BE2C (cell line): ENCODE data around the gene MEX3D.

Experiments used
- DNase-seq: peaks from one replicate; pipeline ENCODE4 v3.0.0-alpha.2; 2020
- H3K27me3 ChIP-seq: fragments of 250-450 bp; sonication (Bioruptor Pico); 2 replicates; pipeline ENCODE4 v1.5.1; 2020; ENCODE audit warnings: mild to moderate bottlenecking
- H3K36me3 ChIP-seq: fragments of 250-450 bp; sonication (Bioruptor Pico); 2 replicates; pipeline ENCODE4 v1.5.1; 2020; ENCODE audit warnings: mild to moderate bottlenecking
- H3K4me1 ChIP-seq: fragments of 250-450 bp; sonication (Bioruptor Pico); 2 replicates; pipeline ENCODE4 v1.5.1; 2020
- H3K4me3 ChIP-seq: 2 replicates; pipeline ENCODE4 v1.5.1; 2011; ENCODE audit warnings: low read depth, low read length
- H3K9me3 ChIP-seq: fragments of 250-450 bp; sonication (Bioruptor Pico); 2 replicates; pipeline ENCODE4 v1.5.1; 2020
- TF ChIP-seq, protein P1 (sequence below): IDR thresholded peaks from 2 replicates; pipeline ENCODE4 v1.5.1; 2012; ENCODE audit warnings: mild to moderate bottlenecking, low read depth, low read length

MEX3D gene

DNA sequence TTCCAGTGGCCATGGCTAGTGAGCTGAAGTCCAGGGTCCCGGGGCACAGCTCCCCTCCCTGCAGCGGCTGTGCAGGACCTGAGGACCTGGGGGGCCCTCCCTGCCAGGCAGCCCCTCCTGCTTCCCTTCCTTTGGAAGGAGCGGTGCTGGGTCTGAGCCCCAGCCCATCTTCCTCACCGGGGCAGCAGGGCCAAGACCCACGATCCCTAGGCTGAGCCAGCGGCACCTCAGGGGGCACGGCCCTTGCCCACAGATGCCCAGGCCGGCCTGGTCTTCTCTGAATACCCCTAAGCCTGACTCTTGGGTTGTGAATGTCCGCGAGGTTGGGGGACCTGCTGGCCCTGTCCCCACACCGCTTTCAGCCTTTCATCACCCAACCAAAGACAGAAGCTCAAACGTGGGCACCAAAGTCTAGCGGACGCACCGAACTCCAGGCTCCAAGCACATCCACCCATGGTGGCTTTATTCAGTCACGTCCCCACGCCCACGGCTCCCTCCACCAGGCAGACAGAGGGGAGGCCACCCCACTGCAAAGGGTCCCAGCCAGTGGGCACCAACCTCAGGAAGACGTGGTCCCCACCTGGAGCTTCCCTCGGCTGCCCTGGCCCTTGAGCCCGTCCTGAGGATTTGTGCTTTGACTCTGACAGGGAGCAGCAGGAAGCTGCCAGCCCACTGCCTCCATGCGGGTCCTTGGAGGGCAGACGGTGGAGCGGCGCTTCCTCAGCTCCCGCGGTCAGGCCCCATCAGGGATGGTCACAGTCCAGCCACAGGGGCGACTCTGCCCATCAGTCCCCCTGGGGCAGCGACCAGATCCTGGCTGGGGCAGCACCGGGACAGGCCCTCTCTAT is 8.3 kb upstream of the MEX3D start:
- peaks cover 58% of the 10 kb centered on the region for H3K36me3 ChIP-seq
- no peaks in the 10 kb centered on the region for H3K4me1 ChIP-seq
- TF ChIP-seq, protein P1, sequence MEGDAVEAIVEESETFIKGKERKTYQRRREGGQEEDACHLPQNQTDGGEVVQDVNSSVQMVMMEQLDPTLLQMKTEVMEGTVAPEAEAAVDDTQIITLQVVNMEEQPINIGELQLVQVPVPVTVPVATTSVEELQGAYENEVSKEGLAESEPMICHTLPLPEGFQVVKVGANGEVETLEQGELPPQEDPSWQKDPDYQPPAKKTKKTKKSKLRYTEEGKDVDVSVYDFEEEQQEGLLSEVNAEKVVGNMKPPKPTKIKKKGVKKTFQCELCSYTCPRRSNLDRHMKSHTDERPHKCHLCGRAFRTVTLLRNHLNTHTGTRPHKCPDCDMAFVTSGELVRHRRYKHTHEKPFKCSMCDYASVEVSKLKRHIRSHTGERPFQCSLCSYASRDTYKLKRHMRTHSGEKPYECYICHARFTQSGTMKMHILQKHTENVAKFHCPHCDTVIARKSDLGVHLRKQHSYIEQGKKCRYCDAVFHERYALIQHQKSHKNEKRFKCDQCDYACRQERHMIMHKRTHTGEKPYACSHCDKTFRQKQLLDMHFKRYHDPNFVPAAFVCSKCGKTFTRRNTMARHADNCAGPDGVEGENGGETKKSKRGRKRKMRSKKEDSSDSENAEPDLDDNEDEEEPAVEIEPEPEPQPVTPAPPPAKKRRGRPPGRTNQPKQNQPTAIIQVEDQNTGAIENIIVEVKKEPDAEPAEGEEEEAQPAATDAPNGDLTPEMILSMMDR: no peak
- no peak overlapping the region for H3K4me3 ChIP-seq
- DNase-seq: no peak
- H3K9me3 ChIP-seq: no peaks in the 10 kb centered on the region
- H3K27me3 ChIP-seq: no peaks in the 10 kb centered on the region

DNA sequence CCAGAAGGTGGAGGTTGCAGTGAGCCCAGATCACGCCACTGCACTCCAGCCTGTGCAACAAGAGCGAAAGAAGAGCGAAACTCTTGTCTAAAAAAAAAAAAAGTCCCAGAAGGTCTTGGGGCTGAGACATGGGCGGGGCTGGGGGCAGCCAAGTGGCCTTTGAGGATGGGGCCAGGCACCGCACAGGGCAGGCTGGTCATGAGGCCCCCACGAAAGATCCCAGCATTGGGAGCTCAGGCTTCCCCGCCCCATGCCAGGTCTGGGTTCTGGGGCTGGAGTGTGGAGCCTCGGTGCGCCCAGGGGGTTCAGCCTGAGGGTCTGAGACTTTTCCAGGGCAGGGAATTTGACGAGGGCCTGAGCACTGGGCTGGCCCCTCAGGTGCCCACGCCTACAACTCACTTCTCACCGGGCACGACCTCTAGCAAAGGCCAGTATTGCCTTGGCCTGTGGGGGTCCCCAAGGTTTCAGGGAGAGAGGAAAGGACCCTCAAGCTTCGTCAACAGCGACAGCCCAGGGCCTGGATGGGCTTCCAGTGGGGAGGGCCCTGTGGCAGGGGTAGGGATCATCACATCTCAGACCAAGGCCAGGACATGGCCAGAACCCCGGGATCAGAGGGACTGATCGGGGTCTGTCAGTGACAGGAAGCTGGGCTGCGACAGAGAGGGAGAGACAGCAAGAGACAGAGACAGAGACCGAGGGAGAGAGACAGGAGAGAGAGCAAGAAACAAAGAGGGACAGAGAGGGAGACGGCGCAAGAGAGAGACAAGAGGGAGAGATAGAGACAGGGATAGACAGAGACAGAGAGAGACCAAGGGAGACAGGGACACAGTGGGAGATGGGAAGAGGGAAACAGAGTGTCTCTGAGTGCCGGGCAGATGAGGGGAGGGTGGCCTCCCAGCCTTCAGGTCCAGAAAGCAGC is 7.5 kb upstream of the MEX3D start:
- H3K9me3 ChIP-seq: no peaks in the 10 kb centered on the region

DNA sequence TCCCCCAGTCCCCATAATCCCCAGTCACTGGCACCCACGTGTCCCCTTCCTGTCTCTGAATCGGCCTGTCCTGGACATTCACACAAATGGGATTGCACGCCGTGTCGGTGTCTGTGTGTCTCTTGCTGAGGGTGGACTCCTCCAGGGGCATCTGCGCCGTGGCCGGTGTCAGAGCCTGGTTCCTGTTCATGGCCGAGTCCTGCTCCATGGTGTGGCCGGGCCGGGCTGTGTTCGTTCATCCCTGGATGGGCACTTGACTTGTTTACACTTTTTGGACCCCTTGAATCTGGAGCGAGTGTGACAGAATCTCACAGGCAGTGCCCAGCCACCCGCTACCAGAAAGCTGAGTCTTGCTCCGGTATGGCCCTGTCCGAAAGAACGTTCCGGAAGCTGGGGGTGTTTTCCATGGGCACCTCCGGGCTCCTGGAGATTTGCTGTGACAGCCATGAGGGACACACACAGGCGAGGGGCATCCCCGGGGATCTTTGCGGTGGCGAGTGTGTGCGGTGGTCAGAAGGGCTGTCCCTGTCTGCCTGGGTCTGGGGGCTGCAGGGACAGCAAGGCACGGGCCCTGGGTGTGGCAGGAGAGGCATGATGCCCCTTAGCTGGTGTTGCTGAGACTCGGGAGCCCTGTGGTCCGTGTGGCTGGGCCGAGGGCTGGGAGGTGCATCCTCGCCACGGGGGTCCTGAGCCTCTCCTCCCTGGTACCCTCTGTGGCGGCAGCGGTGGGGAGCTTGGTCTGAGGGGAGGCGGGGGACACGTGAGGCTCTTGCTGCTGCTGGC is 6.4 kb upstream of the MEX3D start:
- TF ChIP-seq, protein P1: no peak
- no peaks in the 10 kb centered on the region for H3K9me3 ChIP-seq
- H3K27me3 ChIP-seq: no peaks in the 10 kb centered on the region
- H3K4me1 ChIP-seq: no peaks in the 10 kb centered on the region
- DNase-seq: no peak
- H3K4me3 ChIP-seq: no peak overlapping the region
- H3K36me3 ChIP-seq: peaks cover 38% of the 10 kb centered on the region

More for the DNA sequence above, 7.5 kb upstream of the MEX3D start:
- TF ChIP-seq, protein P1: no peak
- DNase-seq: no peak
- H3K36me3 ChIP-seq: peaks cover 49% of the 10 kb centered on the region
- no peaks in the 10 kb centered on the region for H3K4me1 ChIP-seq
- no peak overlapping the region for H3K4me3 ChIP-seq
- no peaks in the 10 kb centered on the region for H3K27me3 ChIP-seq

DNA sequence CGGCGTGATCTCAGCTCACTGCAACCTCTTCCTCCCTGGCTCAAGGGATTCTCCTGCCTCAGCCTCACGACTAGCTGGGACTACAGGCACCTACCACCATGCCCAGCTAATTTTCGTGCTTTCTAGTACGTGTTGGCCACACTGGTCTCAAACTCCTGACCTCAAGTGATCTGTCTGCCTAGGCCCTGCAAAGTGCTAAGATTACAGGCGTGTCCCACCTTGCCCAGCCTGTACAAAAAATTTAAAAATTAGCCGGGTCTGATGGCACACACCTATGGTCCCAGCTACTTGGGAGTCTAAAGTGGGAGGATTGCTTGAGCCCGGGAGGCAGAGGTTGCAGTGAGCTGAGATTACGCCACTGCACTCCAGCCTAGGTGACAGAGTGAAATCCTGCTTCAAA is 4.7 kb upstream of the MEX3D start:
- Histone ChIP-seq H3K36me3 (peaks cover 24% of the 10 kb centered on the region), H3K27me3 (no peaks in the 10 kb centered on the region), H3K4me1 (no peaks in the 10 kb centered on the region), H3K4me3 (no peak overlapping the region), H3K9me3 (peaks cover 7% of the 10 kb centered on the region)
- TF ChIP-seq, protein P1: no peak
- DNase-seq: no peak

DNA sequence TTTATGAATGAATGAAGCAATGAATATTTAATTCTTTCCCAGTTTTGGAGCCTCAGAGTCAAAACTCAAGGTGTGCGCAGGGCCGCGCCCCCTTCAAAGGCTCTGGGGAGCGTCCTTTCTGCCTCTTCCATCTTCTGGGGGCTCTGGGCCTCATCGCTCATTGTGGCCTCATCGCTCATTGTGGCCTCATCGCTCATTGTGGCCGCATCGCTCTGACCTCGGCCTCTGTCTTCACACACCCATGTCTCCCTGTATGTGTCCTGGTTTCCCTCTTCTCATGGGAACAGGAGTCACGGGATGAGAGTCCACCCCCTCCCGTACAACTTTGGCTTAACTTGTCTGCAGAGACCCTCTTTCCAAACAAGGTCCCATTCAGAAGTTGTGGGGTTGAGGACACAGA is 3.2 kb upstream of the MEX3D start:
- H3K36me3 ChIP-seq: peaks cover 17% of the 10 kb centered on the region
- H3K27me3 ChIP-seq: no peaks in the 10 kb centered on the region
- no peaks in the 10 kb centered on the region for H3K4me1 ChIP-seq
- DNase-seq: no peak
- TF ChIP-seq, protein P1: no peak
- H3K9me3 ChIP-seq: peaks cover 7% of the 10 kb centered on the region
- H3K4me3 ChIP-seq: no peak overlapping the region
